ENCODE data around the gene SOAT1. TPM values are rescaled to one million over a fixed set of nuclear protein-coding genes. Genes with fewer than 3 reads are reported as not detected.

The SOAT1 gene
- total and polyA plus RNA-seq, 2 experiments from 2014 or later = 20.8 to 28.9 TPM

DNA sequence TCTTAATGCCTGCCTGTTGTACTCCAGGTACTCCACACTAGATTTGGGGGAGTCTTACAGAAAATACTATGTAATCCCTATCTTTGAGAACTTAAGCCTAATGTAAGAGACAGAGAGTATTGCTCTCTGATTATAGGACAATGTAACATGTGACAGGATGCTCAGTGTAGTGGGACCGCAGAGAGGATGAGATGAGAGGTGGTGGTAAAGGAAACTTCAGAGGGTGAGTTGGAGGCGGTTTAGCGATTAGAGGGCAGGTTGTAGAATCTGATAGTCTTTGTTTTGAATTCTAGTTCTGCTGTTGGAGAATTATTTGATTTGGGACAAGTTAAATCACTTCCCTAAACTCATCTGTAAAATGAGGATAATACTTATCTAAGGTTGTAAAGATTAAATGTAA is 5.4 kb downstream of the SOAT1 start:
- peaks cover 86% of the 10 kb centered on the region for H3K79me2 ChIP-seq
- 97% methylated on average over 3 of the region's 3 CpGs for WGBS (ENCODE audit: low lambda C conversion rate, missing lambda C conversion rate)

DNA sequence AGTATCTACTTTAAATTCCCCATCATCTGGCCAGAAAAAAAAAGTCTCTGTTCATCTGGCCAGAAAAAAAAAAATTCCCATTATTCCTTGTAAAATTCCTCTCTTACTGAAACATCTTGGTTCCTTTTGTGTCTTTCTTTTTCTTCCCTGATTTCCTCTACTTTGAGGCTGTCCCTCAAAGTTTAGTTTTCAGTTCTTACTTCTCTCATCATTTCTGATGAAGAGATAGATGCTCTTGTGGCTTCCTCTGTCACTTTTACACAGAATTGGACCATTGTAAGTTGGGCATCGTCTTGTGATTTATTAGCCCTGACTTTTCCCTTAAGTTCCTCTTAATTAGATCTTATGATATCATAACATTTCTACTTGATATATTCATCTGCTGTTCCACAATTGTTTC is 6.5 kb downstream of the SOAT1 start:
- no peak for TF ChIP-seq EZH2 (IDR thresholded peaks at IDR 0.05; ENCODE audit: borderline replicate concordance)
- TF ChIP-seq, protein P1, sequence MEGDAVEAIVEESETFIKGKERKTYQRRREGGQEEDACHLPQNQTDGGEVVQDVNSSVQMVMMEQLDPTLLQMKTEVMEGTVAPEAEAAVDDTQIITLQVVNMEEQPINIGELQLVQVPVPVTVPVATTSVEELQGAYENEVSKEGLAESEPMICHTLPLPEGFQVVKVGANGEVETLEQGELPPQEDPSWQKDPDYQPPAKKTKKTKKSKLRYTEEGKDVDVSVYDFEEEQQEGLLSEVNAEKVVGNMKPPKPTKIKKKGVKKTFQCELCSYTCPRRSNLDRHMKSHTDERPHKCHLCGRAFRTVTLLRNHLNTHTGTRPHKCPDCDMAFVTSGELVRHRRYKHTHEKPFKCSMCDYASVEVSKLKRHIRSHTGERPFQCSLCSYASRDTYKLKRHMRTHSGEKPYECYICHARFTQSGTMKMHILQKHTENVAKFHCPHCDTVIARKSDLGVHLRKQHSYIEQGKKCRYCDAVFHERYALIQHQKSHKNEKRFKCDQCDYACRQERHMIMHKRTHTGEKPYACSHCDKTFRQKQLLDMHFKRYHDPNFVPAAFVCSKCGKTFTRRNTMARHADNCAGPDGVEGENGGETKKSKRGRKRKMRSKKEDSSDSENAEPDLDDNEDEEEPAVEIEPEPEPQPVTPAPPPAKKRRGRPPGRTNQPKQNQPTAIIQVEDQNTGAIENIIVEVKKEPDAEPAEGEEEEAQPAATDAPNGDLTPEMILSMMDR (IDR thresholded peaks at IDR 0.05; ENCODE audit: poor library complexity) = no peak
- TF ChIP-seq EZH2phosphoT487 (IDR thresholded peaks at IDR 0.05; ENCODE audit: low read depth, severe bottlenecking, unreplicated experiment) = no peak
- peaks cover 9% of the 10 kb centered on the region for H3K4me1 ChIP-seq (ENCODE audit: insufficient read depth)
- no peaks in the 10 kb centered on the region for H3K27me3 ChIP-seq
- H4K20me1 ChIP-seq (ENCODE audit: insufficient read depth, poor library complexity, severe bottlenecking) = peaks cover 3% of the 10 kb centered on the region
- H3K9me3 ChIP-seq (ENCODE audit: low read depth) = no peaks in the 10 kb centered on the region
- H3K4me2 ChIP-seq = no peak overlapping the region
- 96% methylated on average over 1 of the region's 1 CpG for WGBS (ENCODE audit: low lambda C conversion rate, missing lambda C conversion rate)
- H3K4me3 ChIP-seq = no peak overlapping the region
- no peaks in the 10 kb centered on the region for H3K9me2 ChIP-seq (replicated peaks; ENCODE audit: insufficient read depth)
- DNase-seq (ENCODE audit: low spot score) = no peak
- no peaks in the 10 kb centered on the region for H3K36me3 ChIP-seq (replicated peaks; ENCODE audit: insufficient read depth, low read depth)
- H3K79me2 ChIP-seq = peaks cover 89% of the 10 kb centered on the region
- no peak overlapping the region for H3K27ac ChIP-seq
- no peak overlapping the region for H2AFZ ChIP-seq

More for the DNA sequence above, 5.4 kb downstream of the SOAT1 start:
- DNase-seq (ENCODE audit: low spot score) = no peak
- H3K9me2 ChIP-seq (replicated peaks; ENCODE audit: insufficient read depth) = no peaks in the 10 kb centered on the region
- H4K20me1 ChIP-seq (ENCODE audit: insufficient read depth, poor library complexity, severe bottlenecking) = peaks cover 3% of the 10 kb centered on the region
- no peaks in the 10 kb centered on the region for H3K36me3 ChIP-seq (replicated peaks; ENCODE audit: insufficient read depth, low read depth)
- H3K4me1 ChIP-seq (ENCODE audit: insufficient read depth) = peaks cover 18% of the 10 kb centered on the region
- H3K4me2 ChIP-seq = no peak overlapping the region
- H3K27me3 ChIP-seq = no peaks in the 10 kb centered on the region
- H2AFZ ChIP-seq = no peak overlapping the region
- H3K4me3 ChIP-seq = no peak overlapping the region
- H3K9me3 ChIP-seq (ENCODE audit: low read depth) = no peaks in the 10 kb centered on the region
- no peak overlapping the region for H3K27ac ChIP-seq
- TF ChIP-seq, protein P1 (IDR thresholded peaks at IDR 0.05; ENCODE audit: poor library complexity) = no peak
- TF ChIP-seq EZH2 (IDR thresholded peaks at IDR 0.05; ENCODE audit: borderline replicate concordance) = no peak
- TF ChIP-seq EZH2phosphoT487 (IDR thresholded peaks at IDR 0.05; ENCODE audit: low read depth, severe bottlenecking, unreplicated experiment) = no peak

DNA sequence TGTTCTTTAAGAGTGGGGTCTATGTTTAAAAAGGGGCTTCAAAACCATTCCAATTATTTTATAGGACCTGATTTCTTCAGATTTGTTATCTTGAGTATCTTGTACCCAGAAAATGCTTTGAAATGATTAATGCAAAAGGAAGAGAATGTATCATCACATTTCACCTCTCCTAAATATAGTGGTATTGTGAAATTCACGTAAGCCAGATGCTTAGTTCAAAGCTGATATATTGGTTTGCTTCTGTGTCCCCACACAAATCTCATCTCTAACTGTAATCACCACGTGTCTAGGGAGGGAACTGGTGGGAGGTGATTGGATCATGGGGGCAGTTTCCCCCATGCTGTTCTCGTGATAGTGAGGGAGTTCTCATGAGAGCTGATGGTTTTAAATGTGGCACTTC is 8.5 kb downstream of the SOAT1 start:
- no peaks in the 10 kb centered on the region for H3K27me3 ChIP-seq
- H3K9me3 ChIP-seq (ENCODE audit: low read depth) = no peaks in the 10 kb centered on the region
- peaks cover 2% of the 10 kb centered on the region for H3K4me1 ChIP-seq (ENCODE audit: insufficient read depth)
- no peak overlapping the region for H3K27ac ChIP-seq
- H3K9me2 ChIP-seq (replicated peaks; ENCODE audit: insufficient read depth) = no peaks in the 10 kb centered on the region
- H3K4me3 ChIP-seq = no peak overlapping the region
- H2AFZ ChIP-seq = no peak overlapping the region
- TF ChIP-seq, protein P1 (IDR thresholded peaks at IDR 0.05; ENCODE audit: poor library complexity) = no peak
- no peak for TF ChIP-seq EZH2 (IDR thresholded peaks at IDR 0.05; ENCODE audit: borderline replicate concordance)
- TF ChIP-seq EZH2phosphoT487 (IDR thresholded peaks at IDR 0.05; ENCODE audit: low read depth, severe bottlenecking, unreplicated experiment) = no peak
- no peak for DNase-seq (ENCODE audit: low spot score)
- no peak overlapping the region for H3K4me2 ChIP-seq
- no peaks in the 10 kb centered on the region for H3K36me3 ChIP-seq (replicated peaks; ENCODE audit: insufficient read depth, low read depth)
- peaks cover 79% of the 10 kb centered on the region for H3K79me2 ChIP-seq
- H4K20me1 ChIP-seq (ENCODE audit: insufficient read depth, poor library complexity, severe bottlenecking) = peaks cover 3% of the 10 kb centered on the region
- WGBS (ENCODE audit: low lambda C conversion rate, missing lambda C conversion rate) = 78% methylated on average over 3 of the region's 3 CpGs

All from hepatocyte (in vitro differentiated cells).